HEK293 (cell line): Measurements from ENCODE around the gene XRN2.
"Not testable (repeated sequence)": the region's sequence is repeated elsewhere in the genome, so short reads cannot be mapped to it uniquely, and the experiment has no call there.

Experiments
- ZNF10 ChIP-seq: fragments of 450-650 bp; formaldehyde crosslinking; IDR thresholded peaks from 2 replicates; pipeline ENCODE4 v1.5.1; 2017; ENCODE audit warnings: missing biosample characterization, missing genetic modification characterization
- TF ChIP-seq, protein P1 (sequence below): fragments of 450-650 bp; formaldehyde crosslinking; IDR thresholded peaks from 2 replicates; pipeline ENCODE4 v1.5.1; 2016; ENCODE audit warnings: missing biosample characterization, missing genetic modification characterization

DNA sequence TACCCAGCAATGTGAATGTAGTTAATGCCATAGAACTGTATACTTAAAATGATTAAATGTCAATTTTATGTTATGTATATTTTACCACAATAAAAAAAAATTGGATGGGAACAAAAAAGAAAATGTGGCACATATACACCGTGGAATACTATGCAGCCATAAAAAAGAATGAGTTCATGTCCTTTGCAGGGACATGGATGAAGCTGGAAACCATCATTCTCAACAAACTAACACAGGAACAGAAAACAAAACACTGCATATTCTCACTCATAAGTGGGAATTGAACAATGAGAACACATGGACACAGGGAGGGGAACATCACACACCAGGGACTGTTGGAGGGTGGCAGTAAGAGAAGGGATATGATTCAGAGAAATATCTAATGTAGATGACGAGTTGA, 116.0 kb downstream of the XRN2 start:
- not testable (repeated sequence) for TF ChIP-seq ZNF10 (tag by site-specific recombination)
- TF ChIP-seq, protein P1, sequence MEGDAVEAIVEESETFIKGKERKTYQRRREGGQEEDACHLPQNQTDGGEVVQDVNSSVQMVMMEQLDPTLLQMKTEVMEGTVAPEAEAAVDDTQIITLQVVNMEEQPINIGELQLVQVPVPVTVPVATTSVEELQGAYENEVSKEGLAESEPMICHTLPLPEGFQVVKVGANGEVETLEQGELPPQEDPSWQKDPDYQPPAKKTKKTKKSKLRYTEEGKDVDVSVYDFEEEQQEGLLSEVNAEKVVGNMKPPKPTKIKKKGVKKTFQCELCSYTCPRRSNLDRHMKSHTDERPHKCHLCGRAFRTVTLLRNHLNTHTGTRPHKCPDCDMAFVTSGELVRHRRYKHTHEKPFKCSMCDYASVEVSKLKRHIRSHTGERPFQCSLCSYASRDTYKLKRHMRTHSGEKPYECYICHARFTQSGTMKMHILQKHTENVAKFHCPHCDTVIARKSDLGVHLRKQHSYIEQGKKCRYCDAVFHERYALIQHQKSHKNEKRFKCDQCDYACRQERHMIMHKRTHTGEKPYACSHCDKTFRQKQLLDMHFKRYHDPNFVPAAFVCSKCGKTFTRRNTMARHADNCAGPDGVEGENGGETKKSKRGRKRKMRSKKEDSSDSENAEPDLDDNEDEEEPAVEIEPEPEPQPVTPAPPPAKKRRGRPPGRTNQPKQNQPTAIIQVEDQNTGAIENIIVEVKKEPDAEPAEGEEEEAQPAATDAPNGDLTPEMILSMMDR = not testable (repeated sequence)
